ENCODE data around the gene APOA4.
"Not testable (repeated sequence)": the region's sequence is repeated elsewhere in the genome, so short reads cannot be mapped to it uniquely, and the experiment has no call there.

The APOA4 gene

DNA sequence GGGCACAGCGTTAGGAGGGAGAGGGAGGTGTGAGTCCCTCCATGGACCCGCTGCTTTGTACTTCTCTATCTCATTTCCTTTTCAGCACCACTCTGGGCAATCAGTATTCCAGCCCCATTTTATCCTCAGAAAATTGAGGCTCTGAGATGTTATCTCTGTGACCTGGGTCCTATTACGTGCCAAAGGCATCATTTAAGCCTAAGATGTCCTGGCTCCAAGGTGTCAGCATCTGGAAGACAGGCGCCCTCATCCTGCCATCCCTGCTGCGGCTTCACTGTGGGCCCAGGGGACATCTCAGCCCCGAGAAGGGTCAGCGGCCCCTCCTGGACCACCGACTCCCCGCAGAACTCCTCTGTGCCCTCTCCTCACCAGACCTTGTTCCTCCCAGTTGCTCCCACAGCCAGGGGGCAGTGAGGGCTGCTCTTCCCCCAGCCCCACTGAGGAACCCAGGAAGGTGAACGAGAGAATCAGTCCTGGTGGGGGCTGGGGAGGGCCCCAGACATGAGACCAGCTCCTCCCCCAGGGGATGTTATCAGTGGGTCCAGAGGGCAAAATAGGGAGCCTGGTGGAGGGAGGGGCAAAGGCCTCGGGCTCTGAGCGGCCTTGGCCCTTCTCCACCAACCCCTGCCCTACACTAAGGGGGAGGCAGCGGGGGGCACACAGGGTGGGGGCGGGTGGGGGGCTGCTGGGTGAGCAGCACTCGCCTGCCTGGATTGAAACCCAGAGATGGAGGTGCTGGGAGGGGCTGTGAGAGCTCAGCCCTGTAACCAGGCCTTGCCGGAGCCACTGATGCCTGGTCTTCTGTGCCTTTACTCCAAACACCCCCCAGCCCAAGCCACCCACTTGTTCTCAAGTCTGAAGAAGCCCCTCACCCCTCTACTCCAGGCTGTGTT is 5.8 kb upstream of the APOA4 start:
- no peak for DNase-seq

DNA sequence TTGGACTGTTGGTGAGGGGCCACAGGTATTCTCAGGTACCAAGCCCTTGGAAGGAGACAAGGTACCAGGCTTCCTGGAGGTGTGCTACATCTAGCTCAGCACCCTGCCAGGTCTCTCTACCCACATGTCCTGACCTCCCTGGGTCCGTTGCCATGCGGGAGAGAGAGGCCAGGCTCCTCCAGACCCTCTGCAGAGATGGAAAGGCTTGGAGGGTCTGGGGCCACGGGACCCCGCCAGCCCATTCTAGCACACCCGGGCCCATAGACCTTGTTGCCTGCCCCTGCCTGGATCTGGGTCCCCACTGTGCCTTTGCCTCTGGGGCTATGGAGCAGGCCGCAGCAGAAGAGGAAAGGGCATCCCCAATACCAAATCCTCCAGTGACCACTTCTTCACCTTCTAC is 4.4 kb upstream of the APOA4 start:
- no peak for DNase-seq

DNA sequence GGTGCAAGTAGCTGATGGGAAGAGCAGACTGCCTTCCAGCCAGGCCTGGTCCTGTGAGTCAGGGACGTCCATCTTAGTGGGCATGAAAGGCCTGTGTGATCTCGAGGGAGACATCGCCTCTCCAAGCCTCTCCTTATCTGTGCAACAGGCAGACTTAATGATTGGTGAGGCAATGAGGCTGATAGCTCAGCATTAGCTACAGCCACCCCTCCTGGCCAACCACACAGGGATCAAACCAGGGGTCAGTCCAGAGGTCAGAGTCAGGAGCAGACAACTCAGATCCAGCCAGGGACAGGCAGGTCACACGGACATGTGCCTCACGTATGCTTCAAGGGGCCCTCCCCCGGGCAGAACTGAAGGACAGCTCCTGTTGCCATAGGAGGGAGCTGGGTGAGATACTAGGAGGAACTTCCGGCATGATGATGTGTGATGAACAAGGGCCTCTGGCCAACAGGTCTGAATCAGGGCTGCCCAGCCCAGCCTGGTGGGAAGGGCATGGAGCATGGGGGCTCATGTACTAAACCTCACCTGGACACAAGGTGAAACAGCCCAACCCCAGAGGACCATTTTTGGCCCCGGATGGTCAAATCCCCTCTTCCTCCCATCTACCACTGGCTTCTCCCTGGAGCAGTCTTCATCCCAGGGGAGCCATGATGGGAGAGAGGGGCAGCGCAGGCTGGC is 3.8 kb upstream of the APOA4 start:
- no peak for DNase-seq

DNA sequence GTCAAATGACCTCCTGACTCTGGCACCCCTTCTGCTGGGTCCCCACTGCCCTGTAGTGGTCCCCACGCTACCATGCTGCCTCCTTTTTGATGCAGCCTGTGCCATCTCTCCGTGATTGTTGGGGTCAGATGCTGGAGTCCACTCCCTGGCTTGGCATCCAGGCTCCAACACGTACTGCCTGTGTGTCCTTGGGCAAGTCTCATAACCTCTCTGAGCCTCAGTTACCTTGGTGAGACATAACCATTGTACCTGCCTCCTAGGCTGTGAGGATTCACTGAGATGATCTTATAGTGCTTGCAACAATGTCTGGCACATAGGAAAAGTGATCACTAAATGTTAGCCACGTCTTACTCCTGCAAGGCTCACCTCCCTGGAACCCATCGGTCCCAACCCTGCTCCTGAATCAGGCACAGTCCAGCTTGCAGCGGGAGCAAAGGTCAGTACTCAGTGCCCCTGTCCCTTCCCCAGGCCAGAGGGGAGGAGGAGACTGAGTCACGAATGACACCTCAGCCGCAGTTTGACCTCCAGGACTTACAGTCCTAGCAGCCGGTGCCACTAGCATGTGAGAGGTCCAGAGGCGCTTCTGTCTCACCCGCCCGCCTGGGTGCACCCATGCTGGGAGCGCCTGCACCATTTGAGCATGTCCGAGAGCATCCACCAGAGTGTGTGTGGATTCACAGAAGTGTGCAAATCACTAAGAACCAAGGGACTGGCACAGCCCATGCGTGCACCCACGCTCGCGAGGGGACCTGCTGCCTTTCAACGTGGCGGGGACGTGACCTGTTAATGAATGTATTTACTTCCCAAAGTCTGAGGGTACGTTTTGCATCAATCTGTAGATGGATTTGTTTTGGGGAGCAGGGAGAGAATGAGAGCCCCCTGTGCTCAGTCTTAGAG is 3.0 kb upstream of the APOA4 start:
- DNase-seq = no peak

DNA sequence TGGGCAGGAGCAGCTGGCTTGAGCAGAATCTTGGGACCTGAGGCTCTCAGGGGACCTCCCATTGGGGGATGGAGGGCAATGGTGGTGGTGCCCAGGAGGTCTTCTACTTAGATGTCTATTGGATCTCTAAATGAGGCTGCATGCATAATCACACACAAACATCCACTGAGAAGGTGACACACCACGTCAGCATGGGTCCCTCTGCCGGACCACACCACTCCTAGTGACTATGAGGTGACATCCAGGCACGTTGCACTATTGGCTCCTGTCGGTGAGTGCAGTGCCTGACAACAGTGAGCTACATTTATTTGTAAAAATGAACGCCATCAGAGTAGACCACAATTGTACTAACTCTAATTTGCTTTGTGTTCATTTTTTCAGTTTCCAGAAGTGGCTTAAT is 2.3 kb upstream of the APOA4 start:
- no peak for DNase-seq

DNA sequence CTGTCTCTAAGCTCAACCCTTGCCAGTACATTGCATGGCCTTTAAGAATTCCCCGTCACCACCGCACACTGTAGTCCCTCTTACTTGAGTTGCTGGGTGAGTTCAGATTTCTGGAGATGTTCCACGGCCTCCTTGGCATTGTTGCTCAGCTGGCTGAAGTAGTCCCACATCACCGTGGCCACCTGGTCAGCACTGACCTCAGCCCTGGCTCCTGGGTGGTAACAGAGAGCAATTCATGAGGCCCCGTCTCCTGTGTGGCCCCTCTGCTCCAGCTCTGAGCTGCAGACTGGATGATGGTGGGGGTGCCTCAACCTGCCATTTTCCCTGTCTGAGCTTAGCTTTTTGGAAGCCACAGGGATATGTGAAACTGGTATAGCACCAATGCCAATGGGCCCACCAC is 529 bp downstream of the APOA4 start:
- no peak for DNase-seq

DNA sequence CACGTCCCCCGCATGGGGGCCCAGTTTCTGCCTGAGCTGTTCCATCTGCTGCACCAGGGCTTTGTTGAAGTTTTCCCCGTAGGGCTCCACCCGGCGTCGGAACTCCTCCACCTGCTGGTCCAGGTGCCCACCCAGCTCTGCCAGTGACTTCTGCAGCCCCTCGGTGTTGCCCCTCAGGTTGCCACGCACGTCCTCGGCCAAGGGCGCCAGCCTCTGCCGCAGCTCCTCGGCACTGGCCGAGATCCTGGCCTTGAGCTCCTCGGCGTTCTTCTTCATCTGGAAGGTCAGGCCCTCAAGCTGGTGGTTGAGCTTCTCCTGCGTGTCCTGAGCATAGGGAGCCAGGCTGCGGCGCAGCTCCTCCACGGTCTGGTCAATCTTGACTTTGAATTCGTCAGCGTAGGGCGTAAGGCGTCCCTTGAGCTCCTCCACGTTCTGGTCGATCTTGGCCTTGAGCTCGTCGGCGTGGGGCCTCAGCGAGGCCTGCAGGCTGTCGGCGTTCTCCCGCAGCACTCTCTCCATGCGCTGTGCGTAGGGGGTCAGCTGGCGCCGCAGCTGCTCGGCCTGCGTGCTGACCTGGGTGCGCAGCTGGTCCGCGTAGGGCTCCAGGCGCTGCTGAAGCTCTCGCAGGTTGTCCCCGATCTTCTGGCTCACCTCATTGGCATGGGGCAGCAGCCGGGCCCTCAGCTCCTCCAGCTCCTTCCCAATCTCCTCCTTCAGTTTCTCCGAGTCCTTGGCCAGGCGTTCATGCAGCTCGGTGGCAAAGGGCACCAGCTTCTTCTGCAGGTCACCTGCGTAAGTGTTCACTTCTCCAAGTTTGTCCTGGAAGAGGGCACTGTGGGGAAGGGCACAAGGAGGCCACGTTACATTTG is 1.8 kb downstream of the APOA4 start:
- DNase-seq = no peak

DNA sequence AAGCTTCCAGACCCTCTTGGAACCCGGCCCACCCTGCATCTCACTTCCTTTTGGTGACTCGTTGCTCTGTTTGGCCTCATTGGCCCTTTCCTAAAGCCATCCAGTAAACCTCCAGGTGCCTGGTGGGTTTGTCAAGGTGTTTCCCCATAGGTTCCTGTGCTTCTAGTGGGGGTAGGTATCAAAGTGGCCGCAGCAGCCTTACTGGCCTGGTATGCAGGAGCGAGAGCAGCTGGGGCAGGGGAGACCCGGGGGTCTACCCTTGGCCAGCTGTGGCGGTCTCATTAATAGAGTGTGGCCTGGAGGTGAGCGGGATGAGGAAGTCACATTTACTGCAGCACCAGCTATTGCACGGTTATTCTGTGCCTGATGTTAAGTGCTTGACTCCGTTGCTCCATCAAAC is 4.1 kb downstream of the APOA4 start:
- no peak for DNase-seq

DNA sequence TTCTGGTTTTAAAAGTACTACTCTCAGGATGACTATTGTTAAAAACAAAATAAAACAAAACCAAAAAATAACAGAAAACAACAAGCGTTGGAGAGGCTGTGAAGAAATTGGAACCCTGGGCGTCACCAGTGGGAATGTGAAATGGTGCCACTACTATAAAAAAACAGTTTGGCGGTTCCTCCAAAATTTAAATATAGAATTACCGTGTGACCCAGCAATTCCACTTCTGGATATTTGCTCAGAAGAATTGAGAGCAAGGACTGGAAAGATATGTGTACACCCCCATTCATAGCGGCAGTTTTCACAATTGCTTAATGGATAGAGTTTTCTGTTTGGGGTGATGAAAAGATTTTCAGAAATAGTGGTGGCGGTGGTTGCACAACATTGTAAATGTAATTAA is 8.6 kb downstream of the APOA4 start:
- DNase-seq = no peak

DNA sequence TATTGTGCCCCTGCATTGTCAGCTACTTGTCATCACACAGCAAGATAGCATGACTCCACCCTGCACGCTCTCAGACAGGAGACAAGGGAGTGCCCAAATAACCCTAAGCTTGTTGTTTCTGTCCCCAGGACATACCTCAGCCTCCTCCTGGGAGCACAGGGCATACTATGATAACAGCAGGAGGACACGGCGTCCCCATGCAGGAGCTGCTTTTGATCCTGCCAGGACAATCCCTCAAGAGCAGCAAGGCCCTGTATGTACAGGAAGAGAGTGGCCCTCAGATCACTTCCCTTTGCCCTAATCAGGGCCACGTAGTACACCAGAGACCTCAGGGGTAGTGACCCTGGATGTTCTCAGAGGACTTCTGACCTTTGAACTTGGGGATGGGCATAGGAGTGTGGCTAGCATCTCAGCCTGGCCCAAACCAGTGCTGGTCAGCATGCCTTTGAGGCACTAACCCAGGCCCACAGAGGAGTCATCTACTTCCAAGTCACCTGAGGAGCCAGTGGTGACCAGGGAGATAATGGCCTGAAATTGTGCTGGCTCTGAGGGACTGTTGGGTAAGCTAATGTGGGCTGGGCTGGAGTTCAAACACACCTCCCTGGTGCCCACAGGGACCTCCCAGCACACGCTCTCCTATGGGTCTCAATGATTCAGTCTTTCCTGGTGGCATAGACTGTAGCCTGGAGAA is 9.2 kb downstream of the APOA4 start:
- DNase-seq = no peak

DNA sequence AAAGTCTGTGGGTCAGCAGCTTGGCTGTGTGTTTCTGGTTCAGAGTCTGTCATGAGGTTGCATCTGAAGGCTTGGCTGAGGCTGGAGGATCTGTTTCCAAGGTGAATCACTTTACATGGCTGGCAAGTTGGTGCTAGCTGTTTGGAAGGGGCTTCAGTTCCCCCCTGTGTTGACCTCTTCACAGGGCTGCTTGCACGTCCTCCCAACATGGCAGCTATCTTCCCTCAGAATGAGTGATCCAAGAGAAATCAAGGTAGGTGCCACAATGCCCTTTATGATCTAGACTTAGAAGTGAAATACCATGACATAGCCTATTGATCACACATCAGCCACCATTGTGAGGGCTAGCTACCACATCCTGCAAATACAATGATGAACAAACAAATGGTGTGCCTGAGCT is 9.9 kb downstream of the APOA4 start:
- no peak for DNase-seq

DNA sequence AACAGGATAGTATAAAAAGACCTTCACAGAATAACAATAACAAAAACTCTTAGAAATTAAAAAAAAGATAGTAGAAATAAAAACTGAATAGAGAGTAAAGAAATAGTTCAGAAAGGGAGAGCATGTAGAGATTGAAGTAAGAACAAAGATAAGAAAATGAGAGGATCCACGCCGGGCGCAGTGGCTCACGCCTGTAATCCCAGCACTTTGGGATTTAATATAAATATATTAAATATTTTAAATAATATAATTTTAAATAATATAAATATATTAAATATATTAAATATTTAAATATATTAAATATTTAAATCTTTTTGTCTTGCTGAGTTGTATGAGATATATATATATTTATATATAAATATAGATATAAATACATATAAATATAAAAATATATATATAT is 11.0 kb downstream of the APOA4 start:
- DNase-seq = no peak

DNA sequence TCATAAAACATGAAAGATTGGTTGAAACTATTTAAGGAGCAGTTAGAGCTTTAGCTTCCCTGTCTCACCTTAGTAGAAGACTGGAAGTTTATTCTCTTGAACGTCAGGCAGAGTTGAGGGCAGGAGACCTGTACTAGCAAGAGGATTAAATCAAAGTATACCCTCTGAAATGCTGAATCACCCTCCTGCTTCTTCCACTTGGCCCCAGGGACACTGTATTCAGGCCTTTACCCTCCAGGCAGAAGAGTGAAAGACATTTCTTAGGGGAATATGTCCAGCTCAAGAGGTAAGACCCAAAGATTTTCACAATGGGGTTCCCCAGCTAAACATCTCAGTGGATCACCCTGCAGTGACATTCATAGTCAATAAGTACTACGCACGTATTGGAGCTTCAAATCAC is 11.9 kb downstream of the APOA4 start:
- DNase-seq = no peak

DNA sequence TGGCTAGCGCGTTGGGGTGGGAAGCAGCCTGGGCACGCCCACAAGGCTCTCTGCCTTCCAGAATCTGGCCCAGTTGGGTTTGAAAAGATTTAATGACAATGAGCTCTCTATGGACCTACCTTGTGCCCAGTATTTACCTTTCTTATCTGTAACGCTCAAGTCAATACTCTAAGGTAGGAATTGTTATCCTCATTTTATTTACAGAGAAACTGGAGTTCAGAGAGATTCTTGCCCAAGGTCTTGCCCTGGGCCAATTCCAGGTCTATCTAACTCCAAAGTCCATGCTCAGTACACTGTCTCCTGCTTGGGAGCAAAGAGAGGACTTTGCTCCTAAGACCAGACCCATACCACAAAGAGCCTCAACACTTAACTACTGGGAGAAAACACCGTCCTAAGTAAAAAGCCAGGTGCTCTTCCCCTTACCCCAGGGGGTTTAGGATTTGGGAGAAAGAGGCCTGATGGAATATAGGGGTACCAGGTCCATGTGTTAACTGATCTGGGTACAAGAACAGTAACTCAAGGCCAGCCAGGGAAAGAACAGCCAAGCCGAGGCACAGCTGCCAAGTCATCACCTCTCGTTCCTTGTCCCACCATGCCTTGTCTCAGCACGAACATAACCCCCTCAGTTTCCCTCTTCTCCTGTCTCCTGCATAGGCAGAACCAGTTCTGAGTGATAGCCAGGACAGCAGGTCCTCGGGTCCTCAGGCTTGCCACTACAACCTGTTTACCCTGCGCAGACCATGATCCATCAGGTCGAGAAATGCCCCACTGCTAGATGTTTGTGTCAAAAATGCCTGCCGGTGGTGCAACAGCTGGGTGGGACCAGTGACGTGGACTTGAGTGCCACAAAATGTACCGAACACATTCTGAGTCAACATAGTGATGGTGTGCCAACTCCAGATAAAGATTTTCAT is 14.6 kb downstream of the APOA4 start:
- DNase-seq = no peak

DNA sequence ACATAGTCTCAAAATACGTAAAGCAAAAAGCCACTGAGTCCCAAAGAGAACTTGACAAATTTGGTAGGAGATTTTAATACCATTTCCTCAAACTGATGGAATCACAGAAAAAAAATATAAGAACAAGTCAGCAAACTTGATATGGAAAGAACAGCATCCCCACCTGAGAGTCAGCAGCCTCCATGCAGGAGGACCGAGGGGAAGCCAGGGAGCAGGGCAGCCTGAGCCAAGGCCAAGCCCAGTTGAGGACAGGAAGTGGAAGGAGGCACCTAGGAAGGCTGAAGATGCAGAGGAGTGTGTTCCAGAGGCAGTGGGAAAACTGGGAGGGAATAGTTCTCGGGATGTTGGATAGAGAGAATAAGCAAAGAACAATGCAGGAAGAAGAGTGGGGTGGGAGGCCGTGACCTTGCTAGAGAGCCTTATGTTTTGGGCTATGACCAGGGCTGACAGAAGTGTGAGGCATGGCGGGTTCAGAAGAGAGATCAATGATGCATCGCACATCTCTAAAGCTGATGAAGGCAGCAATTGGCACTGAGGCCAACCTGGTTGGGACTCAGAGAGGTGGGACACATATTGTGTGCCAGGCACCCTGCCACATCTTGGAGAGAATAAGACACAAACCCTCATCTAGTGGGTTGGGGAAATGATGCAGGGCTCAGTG is 15.4 kb downstream of the APOA4 start:
- no peak for DNase-seq

DNA sequence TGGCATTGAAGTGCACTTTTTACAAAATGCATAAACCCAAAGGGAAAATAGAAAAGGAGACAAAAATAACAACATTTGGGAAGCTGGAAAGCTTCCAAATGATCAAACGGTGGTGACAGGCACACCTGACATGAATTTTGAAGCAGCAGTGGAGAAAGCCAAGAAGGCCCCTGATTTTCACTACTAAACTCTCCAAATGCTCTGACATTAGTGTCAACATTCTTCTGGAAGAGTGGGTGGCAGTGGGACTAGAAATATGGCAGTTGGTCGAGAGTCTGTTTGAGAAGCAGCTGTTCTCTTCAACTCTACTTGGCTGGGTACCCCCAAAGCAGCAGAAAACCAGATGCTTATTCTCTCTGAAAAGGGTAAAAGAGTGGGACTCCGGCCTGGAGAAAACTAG is 19.1 kb downstream of the APOA4 start:
- DNase-seq = no peak

DNA sequence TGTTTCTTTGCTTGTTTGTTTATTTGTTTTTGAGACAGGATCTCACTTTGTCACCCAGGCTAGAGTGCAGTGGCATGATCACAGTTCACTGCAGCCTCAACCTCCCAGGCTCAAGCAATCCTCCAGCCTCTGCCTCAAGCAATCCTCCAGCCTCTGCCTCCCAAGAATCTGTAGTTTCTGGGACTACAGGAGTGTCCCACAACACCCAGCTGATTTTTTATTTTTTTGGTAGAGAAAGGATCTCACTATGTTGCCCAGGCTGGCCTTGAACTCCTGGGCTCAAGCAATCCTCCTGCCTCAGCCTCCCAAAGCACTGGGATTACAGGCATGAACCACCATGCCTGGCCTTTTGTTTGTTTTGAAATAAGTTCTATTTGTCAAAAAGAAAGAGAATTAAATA is 21.4 kb downstream of the APOA4 start:
- not testable (repeated sequence) for DNase-seq

DNA sequence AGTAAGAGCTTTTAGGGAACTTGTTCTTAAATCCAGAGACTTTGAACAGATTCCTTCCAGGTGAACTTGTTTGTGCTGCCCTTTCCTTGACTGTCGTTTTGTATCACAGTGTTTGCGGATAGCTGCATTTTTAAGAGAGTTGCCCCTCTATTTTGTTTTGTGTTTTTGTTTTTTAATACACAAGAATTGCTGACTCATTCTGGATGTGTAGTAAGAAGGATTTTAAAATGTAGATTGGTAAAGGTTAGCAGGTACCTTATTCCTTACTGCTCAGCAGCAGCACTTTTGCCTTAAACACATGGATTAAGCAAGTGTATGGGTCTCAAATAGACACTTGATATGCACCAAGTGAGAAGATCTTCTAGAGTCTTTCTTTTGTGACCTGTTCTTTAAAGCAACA is 22.5 kb downstream of the APOA4 start:
- DNase-seq = no peak

DNA sequence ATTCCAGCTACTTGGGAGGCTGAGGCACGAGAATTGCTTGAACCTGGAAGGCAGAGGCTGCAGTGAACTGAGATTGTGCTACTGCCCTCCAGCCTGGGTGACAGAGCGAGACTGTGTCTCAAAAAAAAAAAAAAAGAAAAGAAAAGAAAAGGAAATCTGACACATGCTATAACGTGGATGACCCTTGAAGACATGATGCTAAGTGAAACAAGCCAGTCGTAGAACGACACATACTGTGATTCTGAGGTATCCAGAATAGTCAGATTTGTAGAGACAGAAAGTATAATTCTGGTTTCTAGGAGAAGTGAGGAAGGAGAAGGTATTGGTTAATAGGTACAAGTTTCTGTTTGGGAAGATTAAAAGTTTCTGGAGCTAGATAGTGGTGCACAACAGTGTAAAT is 24.7 kb downstream of the APOA4 start:
- DNase-seq = no peak

DNA sequence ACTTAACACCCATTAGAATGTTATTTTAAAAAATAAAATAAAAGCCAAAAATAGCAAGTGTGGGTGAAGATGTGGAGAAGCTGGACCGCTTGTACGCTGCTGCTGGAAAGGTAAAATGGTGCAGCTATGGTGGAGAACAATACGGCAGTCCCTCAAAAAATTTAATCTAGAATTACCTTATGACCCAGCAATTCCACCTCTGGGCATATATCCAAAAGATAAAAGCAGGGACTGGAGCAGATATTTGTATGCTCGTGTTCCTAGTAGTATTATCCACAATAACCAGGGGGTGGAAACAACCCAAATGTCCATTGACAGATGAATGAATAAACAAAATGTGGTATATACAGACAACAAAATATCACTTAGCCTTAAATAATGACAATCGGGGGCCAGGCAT is 25.3 kb downstream of the APOA4 start:
- no peak for DNase-seq

Measured in activated naive CD4-positive, alpha-beta T cell treated with anti-CD3 and anti-CD28 coated beads, Interleukin-2, amount 50 U/mL, for 16 hours (primary cell).